Colonic mucosa (tissue), 4 donors: ENCODE measurements around the gene SLC25A31. TPM values are rescaled to one million over a fixed set of nuclear protein-coding genes. Genes with fewer than 3 reads are reported as not detected.

Experiments
- DNase-seq: peaks from one replicate; pipeline ENCODE4 v3.0.0-alpha.2; 2020
- H3K27ac ChIP-seq: fragments of 200-600 bp; one replicate; pipeline ENCODE4 v1.8.0; 2021
- H3K27me3 ChIP-seq: fragments of 200-600 bp; one replicate; pipeline ENCODE4 v1.8.0; 2021
- H3K36me3 ChIP-seq: fragments of 200-600 bp; one replicate; pipeline ENCODE4 v1.8.0; 2021
- H3K4me1 ChIP-seq: fragments of 200-600 bp; one replicate; pipeline ENCODE4 v1.8.0; 2021; ENCODE audit warnings: mild to moderate bottlenecking
- H3K4me3 ChIP-seq: fragments of 200-600 bp; one replicate; pipeline ENCODE4 v1.8.0; 2021
- H3K9ac ChIP-seq, 2 donors: one replicate each; pipeline ENCODE4 v1.7.0; 2013; ENCODE audit warnings: control low read depth in 2 of 2, low read depth in 2 of 2, low read length in 2 of 2
- H3K9me3 ChIP-seq: fragments of 200-600 bp; one replicate; pipeline ENCODE4 v1.8.0; 2021
- intact Hi-C: fragments of 100-400 bp; cut with DNase I; formaldehyde crosslinking; loops from one replicate; pipeline ENCODE4 v1.14.1; 2022
- total RNA-seq, 2 donors: library from RNA; stranded (reverse); fragmentation: NEBNext Ultra II Directional in 1 of 2; extraction: Animal tissue kit (Norgen Biotek cat#: 25700) in 1 of 2; gene quantifications; one replicate each; pipeline ENCODE4 v1.2.1, GENCODE V29; 2021
- TF ChIP-seq, protein P1 (sequence below): fragments of 200-600 bp; IDR thresholded peaks from one replicate; pipeline ENCODE4 v1.8.0; 2022; ENCODE audit warnings: antibody characterized with exemption, mild to moderate bottlenecking
- donor health status: healthy.
- donor health status: DM: no; HTN: no; CAD: no.
- donor health status: DM: no; HTN: no; CAD: no.

The SLC25A31 gene
- total RNA-seq, 2 donors from 2014 or later, result not detected

DNA sequence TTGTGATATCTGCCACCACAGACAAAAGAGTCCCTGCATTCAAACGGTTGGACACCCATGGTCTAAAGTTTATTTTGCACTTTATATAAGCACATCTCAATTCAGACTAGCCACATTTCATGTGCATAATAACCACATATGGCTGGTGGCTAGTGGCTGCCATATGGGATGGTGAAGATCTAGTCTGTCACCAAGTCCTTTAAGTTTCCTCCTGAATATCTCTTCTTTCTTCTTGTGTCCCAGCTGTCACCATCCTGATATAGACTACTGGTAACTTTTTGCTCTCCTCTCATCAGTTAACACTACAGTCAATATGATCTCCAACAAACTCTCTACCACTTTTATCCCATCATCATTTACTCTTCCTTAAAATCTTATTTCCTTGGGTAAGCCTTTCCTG, 61.2 kb downstream of the SLC25A31 start:
- Histone ChIP-seq H3K4me3 (no peak overlapping the region), H3K4me1 (no peaks in the 10 kb centered on the region), H3K27ac (no peak overlapping the region), H3K27me3 (no peaks in the 10 kb centered on the region), H3K9me3 (no peaks in the 10 kb centered on the region), H3K36me3 (no peaks in the 10 kb centered on the region), H3K9ac (no peak overlapping the region)
- intact Hi-C loops, result no loop called here
- TF ChIP-seq, protein P1, sequence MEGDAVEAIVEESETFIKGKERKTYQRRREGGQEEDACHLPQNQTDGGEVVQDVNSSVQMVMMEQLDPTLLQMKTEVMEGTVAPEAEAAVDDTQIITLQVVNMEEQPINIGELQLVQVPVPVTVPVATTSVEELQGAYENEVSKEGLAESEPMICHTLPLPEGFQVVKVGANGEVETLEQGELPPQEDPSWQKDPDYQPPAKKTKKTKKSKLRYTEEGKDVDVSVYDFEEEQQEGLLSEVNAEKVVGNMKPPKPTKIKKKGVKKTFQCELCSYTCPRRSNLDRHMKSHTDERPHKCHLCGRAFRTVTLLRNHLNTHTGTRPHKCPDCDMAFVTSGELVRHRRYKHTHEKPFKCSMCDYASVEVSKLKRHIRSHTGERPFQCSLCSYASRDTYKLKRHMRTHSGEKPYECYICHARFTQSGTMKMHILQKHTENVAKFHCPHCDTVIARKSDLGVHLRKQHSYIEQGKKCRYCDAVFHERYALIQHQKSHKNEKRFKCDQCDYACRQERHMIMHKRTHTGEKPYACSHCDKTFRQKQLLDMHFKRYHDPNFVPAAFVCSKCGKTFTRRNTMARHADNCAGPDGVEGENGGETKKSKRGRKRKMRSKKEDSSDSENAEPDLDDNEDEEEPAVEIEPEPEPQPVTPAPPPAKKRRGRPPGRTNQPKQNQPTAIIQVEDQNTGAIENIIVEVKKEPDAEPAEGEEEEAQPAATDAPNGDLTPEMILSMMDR, result no peak
- no peak for DNase-seq

DNA sequence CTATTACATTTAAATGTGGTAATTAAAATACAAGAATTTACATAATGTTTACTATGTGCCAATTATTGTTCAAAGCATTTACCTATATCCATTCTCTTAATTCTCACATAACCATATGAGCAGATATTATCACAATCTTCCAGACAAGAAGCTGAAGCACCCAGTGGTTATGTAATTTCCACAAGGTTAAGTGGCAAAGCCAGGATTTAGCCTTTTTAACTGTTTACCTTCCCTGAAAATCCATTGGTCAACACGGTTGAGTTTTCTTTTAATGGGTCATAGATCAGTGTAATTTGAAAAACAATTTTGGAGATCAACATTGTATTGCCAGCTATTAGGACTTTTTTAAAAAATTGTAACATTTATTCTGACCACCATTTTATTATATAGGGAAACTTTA, 63.3 kb downstream of the SLC25A31 start:
- Histone ChIP-seq H3K4me1 (no peaks in the 10 kb centered on the region), H3K36me3 (no peaks in the 10 kb centered on the region), H3K27me3 (no peaks in the 10 kb centered on the region), H3K9me3 (no peaks in the 10 kb centered on the region), H3K27ac (no peak overlapping the region), H3K4me3 (no peak overlapping the region), H3K9ac (no peak overlapping the region)
- TF ChIP-seq, protein P1, result no peak
- DNase-seq, result no peak
- intact Hi-C loops, result no loop called here

DNA sequence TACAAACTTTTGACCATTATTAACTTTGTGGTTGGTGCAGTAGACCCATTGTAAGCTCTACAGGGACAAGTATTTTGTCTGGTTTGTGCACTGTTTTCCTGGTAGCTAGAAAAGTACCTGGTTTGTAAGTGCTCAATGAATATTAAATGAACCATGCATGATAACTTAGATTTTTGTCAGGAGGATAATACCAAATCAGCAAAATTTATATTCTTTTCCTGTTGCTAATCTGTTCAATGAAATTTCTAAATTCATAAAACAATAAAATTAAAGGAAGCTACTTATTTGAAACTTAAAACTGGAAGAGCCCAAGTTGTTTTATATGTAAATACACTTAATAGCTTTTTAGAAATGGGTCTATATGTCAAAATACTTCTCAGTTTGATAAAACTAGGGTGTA, 69.5 kb downstream of the SLC25A31 start:
- TF ChIP-seq, protein P1, result no peak
- Histone ChIP-seq H3K4me1 (no peaks in the 10 kb centered on the region), H3K27me3 (no peaks in the 10 kb centered on the region), H3K36me3 (no peaks in the 10 kb centered on the region), H3K9ac (no peak overlapping the region), H3K4me3 (no peak overlapping the region), H3K9me3 (no peaks in the 10 kb centered on the region), H3K27ac (no peak overlapping the region)
- intact Hi-C loops, result no loop called here
- no peak for DNase-seq

DNA sequence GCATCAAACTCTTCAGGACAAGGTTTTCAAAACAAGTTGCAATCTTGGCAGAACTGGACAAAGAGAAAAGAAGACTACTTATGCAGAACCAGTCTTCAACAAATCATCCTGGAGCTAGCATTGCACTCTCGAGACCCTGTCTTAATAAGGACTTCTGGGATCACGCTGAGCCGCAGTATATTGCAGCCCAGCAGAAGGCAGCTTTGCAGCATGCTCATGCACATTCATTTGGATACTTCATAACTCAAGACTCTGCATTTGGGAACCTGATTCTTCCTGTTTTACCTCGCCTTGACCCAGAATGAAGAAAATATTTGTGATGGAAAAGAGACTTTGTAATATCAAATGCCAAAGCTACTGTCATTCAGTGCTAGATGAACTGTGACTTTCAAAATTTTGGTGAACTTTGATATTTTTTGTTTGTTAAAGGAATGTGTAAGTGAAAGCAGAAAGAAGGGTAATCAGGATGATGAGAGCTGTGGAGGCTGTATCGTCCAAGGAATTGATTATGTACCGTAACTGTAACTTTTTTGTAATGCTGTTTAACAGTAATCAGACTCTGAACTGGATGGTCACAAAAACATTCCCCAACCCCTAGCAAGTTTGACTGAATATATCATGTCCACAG, 79.1 kb downstream of the SLC25A31 start:
- no peaks in the 10 kb centered on the region for H3K27me3 ChIP-seq
- intact Hi-C loops, result no loop called here
- no peak overlapping the region for H3K27ac ChIP-seq
- no peaks in the 10 kb centered on the region for H3K4me1 ChIP-seq
- DNase-seq, result no peak
- TF ChIP-seq, protein P1, result no peak
- H3K4me3 ChIP-seq, result no peak overlapping the region
- no peaks in the 10 kb centered on the region for H3K9me3 ChIP-seq
- H3K9ac ChIP-seq, result no peak overlapping the region
- no peaks in the 10 kb centered on the region for H3K36me3 ChIP-seq

DNA sequence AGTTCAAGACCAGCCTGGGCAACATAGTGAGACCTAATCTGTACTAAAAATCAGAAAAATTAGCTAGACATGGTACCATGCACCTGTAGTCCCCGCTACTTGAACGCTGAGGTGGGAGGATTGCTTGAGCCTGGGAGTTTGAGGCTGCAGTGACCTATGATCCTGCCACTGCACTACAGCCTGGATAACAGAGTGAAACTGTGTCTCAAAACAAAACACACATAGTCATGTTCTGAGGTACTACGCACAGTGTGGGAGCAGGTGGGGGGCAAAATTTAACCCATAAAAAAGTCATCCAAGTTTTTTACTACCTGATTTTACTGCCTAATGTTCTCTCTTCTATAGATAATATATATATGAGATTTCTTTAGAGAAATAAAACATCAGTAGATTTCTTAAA, 80.4 kb downstream of the SLC25A31 start:
- no peak overlapping the region for H3K4me3 ChIP-seq
- H3K9me3 ChIP-seq, result no peaks in the 10 kb centered on the region
- H3K9ac ChIP-seq, result no peak overlapping the region
- no peaks in the 10 kb centered on the region for H3K27me3 ChIP-seq
- no peaks in the 10 kb centered on the region for H3K36me3 ChIP-seq
- no peak overlapping the region for H3K27ac ChIP-seq
- intact Hi-C loops, result no loop called here
- no peaks in the 10 kb centered on the region for H3K4me1 ChIP-seq
- no peak for DNase-seq
- TF ChIP-seq, protein P1, result no peak
